IPS-NIHi11 (cell line): Measurements from ENCODE around the gene LKAAEAR1.
A peak's percentile ranks its signal among the peaks of the same experiment; 100 is the strongest.

ENCODE experiments used
- DNase-seq: peaks from one replicate; pipeline ENCODE4 v3.0.0; 2012; ENCODE audit warnings: mixed read lengths, low spot score

Gene LKAAEAR1

GRCh38 chr20:64036346-64037198 is 47.6 kb downstream of the LKAAEAR1 start:
- no peak for DNase-seq

- peak; percentile 52 for DNase-seq
These were observed 48.3 kb downstream of the LKAAEAR1 start, which contains the start of gene C20orf204 for GRCh38 chr20:64035933-64036345. Gene C20orf204, plus strand, starts transcription at chr20:64036182. Its CDS starts 142 bp downstream, at chr20:64036324.

- DNase-seq, result no peak
These were observed 48.9 kb downstream of the LKAAEAR1 start for GRCh38 chr20:64035066-64035932.

GRCh38 chr20:64033981-64034493 is 50.2 kb downstream of the LKAAEAR1 start:
- DNase-seq, result no peak
